HG02642 (cell line): ENCODE results near the gene PDE6D.
"Not testable (repeated sequence)": the region's sequence is repeated elsewhere in the genome, so short reads cannot be mapped to it uniquely, and the experiment has no call there.

ENCODE experiments used
- ATAC-seq: cut with Tn5 transposase; IDR thresholded peaks from one replicate; pipeline ENCODE4 v1.9.1; 2021; ENCODE audit warnings: mild to moderate bottlenecking; ENCODE audit not compliant: unreplicated experiment, poor library complexity

Gene PDE6D

GRCh38 chr2:231780123-231780908 lies 766 bp downstream of the PDE6D start:
- no peak for ATAC-seq

DNA sequence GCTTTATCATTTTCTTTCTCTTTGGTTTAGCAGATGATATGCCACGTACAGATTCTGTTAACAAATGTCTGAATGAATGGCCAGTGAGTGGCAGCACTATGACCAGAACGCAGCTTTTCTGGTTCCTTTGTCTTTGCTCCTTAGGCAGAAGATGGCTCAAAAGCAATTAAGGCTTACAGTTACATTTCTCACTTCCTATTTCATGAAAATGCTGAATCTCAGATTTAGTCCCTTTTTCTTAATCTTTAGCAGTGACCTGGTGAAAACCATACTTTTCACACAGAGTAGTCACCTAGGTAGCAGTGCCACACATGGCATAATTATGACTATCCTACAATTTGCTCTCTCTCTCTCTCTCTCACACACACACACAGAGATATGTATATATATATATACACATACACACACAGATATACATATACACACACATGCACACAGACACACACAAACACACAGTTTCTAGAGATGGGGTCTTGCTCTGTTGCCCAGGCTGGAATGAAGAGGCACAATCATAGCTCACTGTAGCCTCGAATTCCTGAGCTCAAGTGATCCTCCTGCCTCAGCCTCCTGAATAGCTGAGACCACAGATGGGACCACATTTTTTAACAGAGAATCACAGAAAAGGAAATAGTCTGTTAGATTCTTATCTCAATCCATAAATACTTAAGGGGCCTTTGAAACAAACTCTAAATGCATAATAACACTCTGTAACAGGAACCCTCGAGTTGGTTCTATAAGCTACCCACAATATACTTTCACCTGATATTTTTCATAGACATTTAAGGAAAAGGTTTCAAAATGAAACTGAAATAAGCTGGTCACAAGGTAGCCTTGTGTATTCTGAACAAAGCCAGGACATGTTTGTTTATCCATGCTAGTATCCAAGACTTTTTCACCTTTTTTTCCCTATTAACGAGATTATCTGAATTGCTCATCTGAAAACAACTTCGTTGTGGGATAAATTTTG lies 11.6 kb downstream of the PDE6D start:
- no peak for ATAC-seq

DNA sequence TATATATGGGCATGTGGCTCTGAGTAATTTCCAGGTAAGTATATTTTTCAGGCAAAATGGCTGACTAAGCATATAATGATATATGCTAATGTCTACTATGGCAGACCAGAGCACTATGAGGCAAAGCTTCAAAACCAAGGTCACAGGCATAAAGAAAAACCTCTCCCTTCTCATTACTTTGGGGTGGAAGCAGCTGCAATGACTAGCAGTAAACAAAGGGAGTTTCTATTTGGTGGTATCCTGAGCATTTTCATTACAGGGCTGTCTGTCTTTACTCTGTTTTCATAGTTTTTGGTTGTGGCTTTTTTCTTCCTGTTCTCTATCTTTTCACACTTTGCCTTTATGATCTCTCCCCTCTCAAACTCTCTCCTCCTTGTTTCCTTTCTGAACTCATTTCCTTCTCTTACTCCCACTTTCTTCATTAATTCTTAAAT lies 15.6 kb downstream of the PDE6D start:
- no peak for ATAC-seq

DNA sequence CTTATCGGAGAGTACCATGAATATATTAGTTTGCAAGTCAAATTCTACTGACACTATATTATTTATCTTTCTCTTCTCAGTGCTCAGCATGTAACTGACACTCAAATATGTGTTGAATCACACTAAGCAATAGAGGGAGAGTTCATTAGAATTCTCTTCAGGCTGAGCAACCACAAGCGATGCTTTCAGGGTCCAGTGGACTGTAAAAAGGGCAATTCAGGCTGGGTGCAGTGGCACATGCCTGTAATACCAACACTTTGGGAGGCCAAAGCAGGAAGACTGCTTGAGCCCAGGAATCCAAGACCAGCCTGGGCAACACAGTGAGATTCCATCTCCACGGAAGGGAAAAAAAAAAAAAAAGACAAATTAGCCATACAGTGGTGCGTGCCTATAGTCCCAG lies 16.3 kb downstream of the PDE6D start:
- no peak for ATAC-seq

GRCh38 chr2:231764124-231764523 lies 17.0 kb downstream of the PDE6D start:
- ATAC-seq, result no peak

DNA sequence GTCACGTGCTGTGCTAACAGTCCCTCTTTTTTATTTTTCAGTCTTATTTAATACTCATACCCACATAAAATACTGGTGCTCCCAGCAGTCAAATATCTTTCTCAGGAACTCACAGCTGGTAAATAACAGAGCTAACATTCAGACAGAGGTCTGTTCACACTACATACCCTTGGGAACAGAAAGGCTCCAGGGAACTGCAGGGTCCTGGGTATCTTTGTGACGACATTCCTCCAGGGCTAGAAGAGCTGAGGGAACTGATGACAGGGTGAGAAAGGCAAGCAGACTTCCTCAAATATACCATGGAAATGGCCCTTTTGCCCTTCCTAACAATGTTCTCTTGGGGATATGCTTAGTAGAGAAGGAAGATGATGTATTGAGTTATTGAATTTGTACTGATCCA lies 19.3 kb downstream of the PDE6D start:
- no peak for ATAC-seq

DNA sequence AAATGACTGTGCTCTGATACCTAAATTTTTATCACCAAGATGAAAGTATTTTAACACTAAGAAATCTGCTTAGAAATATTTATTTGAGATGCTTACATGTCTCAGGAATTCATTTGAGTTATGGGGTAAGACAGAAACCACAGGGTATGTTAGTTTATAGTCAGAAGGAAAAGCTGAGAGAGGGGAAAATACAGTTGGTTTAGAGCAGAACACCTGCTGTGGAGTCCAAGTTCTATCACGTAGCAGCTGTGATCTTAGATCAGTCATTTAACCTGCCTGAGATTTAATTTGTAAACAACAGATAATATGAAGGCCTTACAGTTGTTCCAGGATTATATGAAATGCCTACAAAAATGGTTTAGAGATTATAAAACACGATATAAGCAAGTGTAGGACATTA lies 29.0 kb downstream of the PDE6D start:
- no peak for ATAC-seq

- no peak for ATAC-seq
Measured at GRCh38 chr2:231751042-231751815, 29.9 kb downstream of the PDE6D start.

- ATAC-seq, result not testable (repeated sequence)
Measured at GRCh38 chr2:231749016-231749415, 32.1 kb downstream of the PDE6D start.

- ATAC-seq, result not testable (repeated sequence)
Measured at GRCh38 chr2:231748153-231748896, 32.8 kb downstream of the PDE6D start.

DNA sequence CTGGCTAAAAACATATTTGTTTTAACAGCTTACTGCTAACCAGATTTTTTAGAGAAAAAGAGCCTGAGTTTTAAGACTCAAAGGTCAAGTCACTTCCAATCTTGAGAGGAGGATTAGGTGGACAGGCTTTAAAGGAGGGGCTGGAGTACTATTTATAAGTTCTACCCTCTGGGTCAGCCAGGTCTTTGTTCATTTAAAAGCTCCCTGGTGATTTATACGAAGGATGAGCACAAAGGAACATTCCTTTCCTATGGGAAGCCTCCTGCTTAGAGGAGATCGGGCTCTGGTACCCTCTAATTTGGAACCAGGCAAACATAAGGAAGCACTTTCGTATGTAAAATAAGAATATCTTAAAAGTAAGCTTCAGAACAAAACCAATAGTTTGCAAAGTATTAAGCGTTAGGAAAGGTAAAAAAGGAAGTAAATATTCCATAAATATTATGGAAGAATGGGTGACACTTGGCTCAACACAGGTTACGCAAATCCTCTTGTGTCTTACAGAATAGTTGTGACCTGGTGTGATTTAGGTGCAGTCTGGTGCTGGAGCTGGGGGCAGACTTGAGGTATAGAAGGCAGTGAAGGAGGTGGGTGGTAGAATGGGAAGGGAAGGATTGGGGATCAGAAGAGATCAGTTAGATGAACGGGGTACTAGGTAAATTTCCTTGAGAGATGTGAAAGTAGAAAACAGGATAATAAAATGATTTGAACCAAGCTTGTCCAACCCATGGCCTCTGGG lies 35.6 kb downstream of the PDE6D start:
- ATAC-seq, result no peak

DNA sequence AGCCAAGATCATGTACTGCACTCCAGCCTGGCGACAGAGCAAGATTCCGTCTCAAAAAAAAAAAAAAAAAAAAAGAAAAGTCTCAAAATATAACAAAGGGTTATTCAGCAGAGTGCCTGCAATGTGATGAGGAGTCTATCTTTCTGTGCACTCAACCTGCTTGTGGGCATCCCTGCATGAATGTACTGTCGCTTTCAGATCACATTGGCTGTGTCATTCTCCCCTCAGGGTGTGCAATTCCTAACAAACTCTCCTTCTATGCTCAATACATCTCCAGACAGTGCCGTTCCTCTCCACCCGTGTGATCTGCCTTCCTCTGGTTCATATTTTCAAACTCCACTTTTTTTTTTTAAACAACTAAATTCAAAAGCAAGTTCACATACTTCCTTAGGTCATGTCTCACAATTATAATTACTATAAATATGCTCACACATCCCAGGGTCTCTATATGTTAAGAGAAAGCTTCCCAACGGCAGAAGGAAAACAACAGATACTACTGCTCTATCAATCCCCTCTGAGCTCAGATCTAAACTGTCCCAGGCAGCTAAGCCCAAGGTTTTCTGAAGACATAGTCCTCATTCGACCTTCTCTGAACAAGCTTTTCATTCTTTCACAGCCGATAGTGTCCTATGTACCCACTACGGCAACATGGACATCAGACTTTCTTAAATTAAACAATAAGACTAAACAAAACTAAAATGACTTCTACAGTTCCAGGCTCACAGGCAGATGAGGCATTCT lies 37.5 kb downstream of the PDE6D start:
- ATAC-seq, result no peak

GRCh38 chr2:231737761-231738160 lies 43.3 kb downstream of the PDE6D start:
- no peak for ATAC-seq

DNA sequence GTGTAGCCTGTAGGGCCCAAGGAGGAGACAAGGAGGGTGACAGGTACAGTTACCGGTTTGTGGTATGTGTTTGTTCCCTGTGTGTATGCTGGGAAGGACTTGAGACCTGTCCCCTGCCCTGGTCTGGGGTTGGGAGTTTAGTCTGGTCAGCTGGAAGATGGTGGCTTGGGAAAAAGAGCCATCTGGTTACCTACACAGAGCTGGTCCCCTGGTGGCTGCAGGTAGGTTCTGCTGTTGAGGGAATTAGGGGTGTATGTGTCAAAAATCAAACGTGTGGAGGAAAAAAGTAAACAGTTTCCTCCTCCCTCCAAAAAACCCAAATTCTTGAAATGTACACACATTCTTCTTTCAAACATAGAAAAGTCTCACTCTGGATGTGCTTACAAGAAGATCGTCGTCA lies 48.5 kb downstream of the PDE6D start:
- no peak for ATAC-seq

DNA sequence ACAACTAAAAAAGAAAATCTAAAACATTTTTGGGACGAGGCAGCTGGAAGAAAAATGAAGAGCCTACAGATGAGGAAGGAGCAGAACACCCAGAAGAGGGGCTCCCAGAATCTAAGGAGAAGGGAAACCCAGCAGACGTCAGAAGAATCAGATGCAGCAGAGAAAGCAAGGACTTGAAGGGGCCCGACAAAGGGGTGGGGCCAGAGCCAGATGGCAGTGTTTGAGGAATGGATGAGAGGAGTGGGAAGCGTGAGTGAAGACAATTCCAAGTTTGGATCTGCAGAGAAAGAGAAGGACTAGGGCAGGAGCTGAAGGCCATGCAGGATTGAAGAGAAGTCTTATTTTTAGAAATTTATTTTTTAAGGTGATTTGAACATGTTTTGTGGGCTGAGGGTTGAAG lies 53.5 kb downstream of the PDE6D start:
- ATAC-seq, result no peak

DNA sequence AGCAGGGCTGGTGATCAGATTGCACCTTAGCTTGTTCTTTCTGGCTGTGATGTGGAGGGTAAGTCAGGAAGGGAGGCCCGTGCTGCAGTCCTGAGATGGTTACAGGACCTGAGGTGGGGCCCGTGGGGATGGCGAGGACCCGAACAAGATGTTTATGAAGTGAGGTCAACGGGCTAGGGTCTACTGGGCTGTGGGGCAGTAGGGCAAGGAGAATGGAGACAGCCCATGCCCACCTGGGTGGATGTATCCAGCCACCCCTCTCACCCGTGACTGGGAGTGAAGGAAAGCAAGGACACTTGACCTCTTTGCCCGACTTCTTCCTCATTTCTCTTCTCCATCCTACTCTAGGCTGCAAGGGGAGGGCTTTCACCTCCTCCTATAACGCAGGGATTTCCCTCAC lies 54.8 kb downstream of the PDE6D start:
- ATAC-seq, result no peak

DNA sequence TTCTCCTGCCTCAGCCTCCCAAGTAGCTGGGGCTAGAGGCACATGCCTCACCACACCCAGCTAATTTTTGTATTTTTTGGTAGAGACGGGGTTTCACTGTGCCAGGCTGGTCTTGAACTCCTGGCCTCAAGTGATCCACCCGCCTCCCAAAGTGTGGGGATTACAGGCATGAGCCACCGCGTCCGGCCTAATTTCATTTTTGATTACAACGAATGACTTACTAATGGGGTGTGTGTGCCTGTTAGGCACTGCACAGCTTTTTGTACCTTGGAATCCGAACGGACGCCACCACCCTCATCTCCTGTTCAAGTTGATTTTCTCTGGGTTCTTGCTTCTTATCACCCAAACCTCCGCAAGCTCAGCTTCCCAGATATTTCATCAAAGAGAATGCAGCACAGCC lies 55.6 kb downstream of the PDE6D start:
- ATAC-seq, result no peak

- ATAC-seq, result no peak
Measured at GRCh38 chr2:231722721-231723307, 58.3 kb downstream of the PDE6D start.
